Tibial artery (tissue), 4 donors: ENCODE results near the gene APBB1.

Experiments
- DNase-seq, 2 donors: peaks; one replicate each; pipeline ENCODE4 v3.0.0-alpha.2; 2019
- H3K27ac ChIP-seq, 2 donors: fragments of 200-600 bp; sonication (generic) in 1 of 2; 1 replicate in 1 of 2; 2 replicates in 1 of 2; pipeline ENCODE4 v1.5.1; 2018 to 2019; ENCODE audit warnings: mild to moderate bottlenecking in 1 of 2
- H3K27me3 ChIP-seq, 2 donors: fragments of 200-600 bp; sonication (generic) in 1 of 2; one replicate each; pipeline versions ENCODE4 v1.5.1 to v1.6.0; 2016 to 2019
- H3K36me3 ChIP-seq, 3 donors: fragments of 200-600 bp; sonication (generic) in 2 of 3; one replicate each; pipeline ENCODE4 v1.5.1; 2016 to 2019; ENCODE audit warnings: mild to moderate bottlenecking in 2 of 3
- H3K4me1 ChIP-seq, 4 donors: fragments of 200-600 bp; sonication (generic) in 2 of 4; 1 replicate in 3 of 4; 2 replicates in 1 of 4; pipeline ENCODE4 v1.5.1; 2016 to 2019
- H3K4me3 ChIP-seq, 2 donors: fragments of 200-600 bp; sonication (generic) in 1 of 2; 1 replicate in 1 of 2; 2 replicates in 1 of 2; pipeline ENCODE4 v1.5.1; 2018 to 2019; ENCODE audit warnings: mild to moderate bottlenecking in 2 of 2
- H3K9me3 ChIP-seq, 3 donors: fragments of 200-600 bp; sonication (generic) in 1 of 3; one replicate each; pipeline ENCODE4 v1.5.1; 2016 to 2019
- intact Hi-C: fragments of 100-400 bp; cut with DNase I; formaldehyde crosslinking; loops from one replicate; pipeline ENCODE4 v1.15.0; 2023; ENCODE audit warnings: low total_unique reads
- TF ChIP-seq, protein P1 (sequence below), 2 experiments: fragments of 200-600 bp in 1 of 2; fragments of 450-650 bp in 1 of 2; IDR thresholded peaks; one replicate each; pipeline ENCODE4 v1.5.1; 2017 to 2019; ENCODE audit warnings: antibody characterized with exemption in 2 of 2, mild to moderate bottlenecking in 1 of 2, moderate library complexity in 1 of 2

Gene APBB1

DNA sequence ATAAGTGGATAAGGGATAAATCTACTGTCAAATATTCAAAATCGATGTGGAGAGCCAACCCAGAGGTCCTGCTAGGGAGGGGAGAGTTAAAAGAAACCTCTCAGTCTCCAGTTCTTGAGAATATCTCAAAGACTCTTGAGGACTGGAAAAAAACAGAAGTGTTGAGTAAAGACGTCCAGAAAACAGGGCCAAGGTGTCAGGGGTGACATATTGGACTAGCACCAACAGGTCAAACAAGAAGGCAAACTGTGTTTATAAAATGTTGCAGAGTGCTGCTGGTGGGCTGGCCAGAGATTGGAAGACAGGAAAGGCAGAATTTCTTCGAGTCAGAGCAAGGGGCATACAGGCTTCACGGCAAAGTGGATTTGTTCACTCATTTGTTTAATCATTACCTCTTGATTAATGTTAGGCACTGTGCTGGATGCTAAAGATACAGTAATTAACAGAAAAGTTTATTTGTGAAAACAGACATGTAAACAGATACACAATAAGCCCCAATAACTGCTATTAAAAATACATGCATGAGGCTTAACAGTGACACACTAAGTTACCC, 62.3 kb downstream of the APBB1 start:
- no peak for DNase-seq
- Histone ChIP-seq H3K4me3 (no peak overlapping the region), H3K4me1 (peaks cover 0 to 29% (median 16%) of the 10 kb centered on the region in 4 donors), H3K36me3 (no peaks in the 10 kb centered on the region), H3K27ac (peak overlapping the region; percentile 73 to 79), H3K27me3 (no peaks in the 10 kb centered on the region), H3K9me3 (no peaks in the 10 kb centered on the region)
- intact Hi-C loops = loop anchor here (5.0 kb wide), 1 partner anchor 34 kb away; the partner anchor contains the start of gene CAVIN3
- TF ChIP-seq, protein P1, sequence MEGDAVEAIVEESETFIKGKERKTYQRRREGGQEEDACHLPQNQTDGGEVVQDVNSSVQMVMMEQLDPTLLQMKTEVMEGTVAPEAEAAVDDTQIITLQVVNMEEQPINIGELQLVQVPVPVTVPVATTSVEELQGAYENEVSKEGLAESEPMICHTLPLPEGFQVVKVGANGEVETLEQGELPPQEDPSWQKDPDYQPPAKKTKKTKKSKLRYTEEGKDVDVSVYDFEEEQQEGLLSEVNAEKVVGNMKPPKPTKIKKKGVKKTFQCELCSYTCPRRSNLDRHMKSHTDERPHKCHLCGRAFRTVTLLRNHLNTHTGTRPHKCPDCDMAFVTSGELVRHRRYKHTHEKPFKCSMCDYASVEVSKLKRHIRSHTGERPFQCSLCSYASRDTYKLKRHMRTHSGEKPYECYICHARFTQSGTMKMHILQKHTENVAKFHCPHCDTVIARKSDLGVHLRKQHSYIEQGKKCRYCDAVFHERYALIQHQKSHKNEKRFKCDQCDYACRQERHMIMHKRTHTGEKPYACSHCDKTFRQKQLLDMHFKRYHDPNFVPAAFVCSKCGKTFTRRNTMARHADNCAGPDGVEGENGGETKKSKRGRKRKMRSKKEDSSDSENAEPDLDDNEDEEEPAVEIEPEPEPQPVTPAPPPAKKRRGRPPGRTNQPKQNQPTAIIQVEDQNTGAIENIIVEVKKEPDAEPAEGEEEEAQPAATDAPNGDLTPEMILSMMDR (IDR thresholded peaks at IDR 0.05) = no peak

DNA sequence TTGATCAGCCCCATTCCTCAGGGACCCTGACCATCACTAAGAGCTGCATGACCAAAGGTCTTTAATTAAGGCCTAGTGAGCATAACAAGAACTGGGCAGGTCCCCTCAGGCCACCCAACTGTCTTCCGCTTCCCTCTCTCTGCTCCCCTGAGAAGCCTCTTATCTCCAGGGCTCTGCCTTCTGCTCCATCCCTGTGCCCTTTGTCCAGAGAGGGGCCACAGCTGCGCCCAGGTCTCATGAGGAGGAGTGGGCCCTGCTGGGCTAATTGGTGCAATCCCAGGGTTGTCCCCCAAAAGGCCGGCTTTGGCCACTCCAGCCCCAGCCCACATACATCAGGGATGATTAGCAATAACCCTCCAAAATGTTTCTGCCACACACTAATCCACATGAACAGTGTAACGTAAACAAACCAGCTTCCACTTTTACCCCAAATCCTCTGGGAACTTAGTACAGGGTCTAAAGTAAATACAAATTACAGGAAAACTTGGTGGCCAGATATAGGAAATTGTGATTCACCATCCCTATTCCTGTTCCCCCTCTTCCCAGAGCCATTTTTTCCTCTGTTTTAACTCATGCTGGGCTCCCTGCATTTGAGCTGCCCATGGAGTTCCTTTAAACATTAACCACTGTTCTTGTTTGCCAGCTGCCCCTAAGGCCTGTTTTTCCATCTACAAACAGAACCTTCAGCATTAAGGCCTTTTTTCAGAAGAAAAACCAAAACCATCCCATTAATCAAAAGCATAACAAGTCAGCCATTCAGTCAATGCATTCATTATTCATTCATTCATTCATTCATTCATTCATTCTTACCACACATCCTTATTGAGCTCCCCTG, 64.0 kb downstream of the APBB1 start:
- Histone ChIP-seq H3K4me3 (no peak overlapping the region), H3K4me1 (peaks cover 0 to 21% (median 15%) of the 10 kb centered on the region in 4 donors), H3K27me3 (no peaks in the 10 kb centered on the region), H3K9me3 (no peaks in the 10 kb centered on the region), H3K36me3 (no peaks in the 10 kb centered on the region), H3K27ac (no peak overlapping the region)
- TF ChIP-seq, protein P1 (IDR thresholded peaks at IDR 0.05) = no peak
- DNase-seq = no peak
- intact Hi-C loops = loop anchor here (5.0 kb wide), 1 partner anchor 33 kb away; the partner anchor contains the start of gene CAVIN3

DNA sequence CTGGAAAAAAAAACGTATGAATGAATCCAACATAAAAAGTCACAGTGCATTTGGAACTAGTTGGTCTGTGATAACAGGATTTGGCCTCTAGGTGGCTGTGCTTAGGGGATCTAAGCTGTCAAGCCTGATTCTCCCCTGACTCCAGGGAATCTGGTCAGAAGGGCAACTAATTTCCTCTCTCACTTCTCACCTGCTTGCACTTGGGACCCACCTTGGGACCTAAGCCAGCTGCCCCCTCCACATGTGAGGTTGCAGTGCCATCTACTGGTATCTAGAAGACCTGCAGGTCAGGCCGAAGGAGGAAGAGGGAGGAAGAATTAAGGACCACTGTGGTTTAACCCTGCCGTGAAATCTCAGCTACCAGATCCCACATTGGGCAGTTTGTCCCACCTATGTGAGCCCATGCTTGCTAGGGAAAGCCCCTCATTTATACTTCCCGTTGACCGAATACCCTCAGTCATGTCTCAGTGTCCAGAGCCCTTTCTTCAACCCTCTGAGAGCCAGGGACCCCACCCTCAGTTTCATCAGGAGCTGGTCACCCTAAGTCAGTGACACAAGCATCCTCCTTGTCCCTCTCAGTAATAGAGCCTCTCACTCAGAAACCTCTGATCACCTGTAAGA, 65.4 kb downstream of the APBB1 start:
- Histone ChIP-seq H3K27me3 (no peaks in the 10 kb centered on the region), H3K4me1 (peaks cover 0 to 21% (median 15%) of the 10 kb centered on the region in 4 donors), H3K27ac (no peak overlapping the region), H3K9me3 (no peaks in the 10 kb centered on the region), H3K4me3 (no peak overlapping the region), H3K36me3 (no peaks in the 10 kb centered on the region)
- DNase-seq = peak; percentile 39 to 70
- intact Hi-C loops = no loop called here
- TF ChIP-seq, protein P1 (IDR thresholded peaks at IDR 0.05) = peak; percentile 95 to 98

DNA sequence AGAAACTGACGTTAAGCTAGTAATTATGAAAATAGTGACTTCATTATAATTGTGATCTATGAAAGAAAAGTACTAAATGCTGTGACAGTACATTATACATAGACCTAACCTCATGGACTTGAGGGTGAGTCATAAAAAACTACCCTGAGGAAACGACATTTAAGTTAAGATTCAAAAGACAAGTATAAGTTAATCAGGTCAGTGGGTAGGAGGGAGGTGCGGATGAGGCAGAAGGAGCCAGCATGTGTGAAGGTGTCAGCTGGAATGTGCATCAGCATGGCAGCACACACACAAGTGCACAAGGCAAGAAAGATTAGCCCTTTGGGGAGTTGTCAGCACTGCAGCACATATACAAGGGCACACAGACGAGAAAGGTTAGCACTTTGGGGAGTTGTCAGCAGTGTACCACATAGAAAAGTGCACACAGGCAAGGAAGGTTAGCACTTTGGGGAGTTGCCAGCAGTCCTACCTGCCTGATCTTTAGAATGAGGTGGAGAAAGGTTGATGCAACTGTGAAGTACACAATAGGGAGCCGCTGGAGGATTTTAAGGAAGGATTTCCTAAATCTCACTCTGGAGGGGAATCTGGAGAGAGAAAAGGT, 67.0 kb downstream of the APBB1 start:
- Histone ChIP-seq H3K9me3 (no peaks in the 10 kb centered on the region), H3K4me3 (no peak overlapping the region), H3K4me1 (peaks cover 0 to 7% (median 3%) of the 10 kb centered on the region in 4 donors), H3K36me3 (no peaks in the 10 kb centered on the region), H3K27me3 (no peaks in the 10 kb centered on the region), H3K27ac (no peak overlapping the region)
- intact Hi-C loops = no loop called here
- no peak for DNase-seq
- TF ChIP-seq, protein P1 (IDR thresholded peaks at IDR 0.05) = no peak

DNA sequence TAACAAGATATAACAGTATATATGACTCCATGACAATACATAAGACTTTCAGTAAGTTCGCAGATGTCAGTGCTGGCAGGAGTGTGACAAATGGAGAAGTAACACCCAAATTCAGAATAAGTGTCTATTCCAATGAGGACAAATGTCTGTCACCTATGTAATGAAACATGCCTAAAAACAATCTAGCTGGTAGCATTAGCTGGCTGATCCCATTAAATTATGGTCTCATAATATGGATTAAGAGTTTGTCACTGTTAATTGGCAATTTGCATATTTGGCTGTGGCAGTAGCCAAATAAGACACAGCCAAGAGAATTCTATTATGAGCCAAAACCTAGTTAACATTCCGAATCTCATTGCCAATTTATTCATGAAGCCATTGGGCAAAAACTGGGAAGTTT, 68.4 kb downstream of the APBB1 start:
- intact Hi-C loops = no loop called here
- no peak for DNase-seq
- H3K27ac ChIP-seq = no peak overlapping the region
- no peaks in the 10 kb centered on the region for H3K9me3 ChIP-seq
- H3K4me3 ChIP-seq = no peak overlapping the region
- H3K27me3 ChIP-seq = no peaks in the 10 kb centered on the region
- no peaks in the 10 kb centered on the region for H3K4me1 ChIP-seq
- no peaks in the 10 kb centered on the region for H3K36me3 ChIP-seq
- TF ChIP-seq, protein P1 (IDR thresholded peaks at IDR 0.05) = no peak
